ENCODE results near the gene AMN. TPM values are rescaled to one million over a fixed set of nuclear protein-coding genes. Genes with fewer than 3 reads are reported as not detected.

Gene AMN
- total RNA-seq, 1 experiment from 2014 or later, result not detected

GRCh38 chr14:102957222-102957621 is 34.8 kb downstream of the AMN start:
- H3K27ac Mint-ChIP-seq (ENCODE audit: low read depth, unreplicated experiment), result no peak overlapping the region
- intact Hi-C loops (cut with micrococcal nuclease), result no loop called here
- CTCF ChIA-PET, result no interaction called here
- H3K27me3 Mint-ChIP-seq (ENCODE audit: insufficient read depth, unreplicated experiment), result no peaks in the 10 kb centered on the region
- POLR2A ChIA-PET, result interaction anchor here (0.6 kb wide), 1 partner anchor 37 kb away, joined by 3 read pairs; no protein-coding TSS in a partner anchor
- no peaks in the 10 kb centered on the region for H3K4me1 Mint-ChIP-seq (ENCODE audit: insufficient read depth, unreplicated experiment)
- peaks cover 93% of the 10 kb centered on the region for H3K36me3 Mint-ChIP-seq (ENCODE audit: insufficient read depth, unreplicated experiment)
- no peaks in the 10 kb centered on the region for H3K9me3 Mint-ChIP-seq (ENCODE audit: unreplicated experiment)
- no TSS peak for BruUV-seq (replicated peaks)
- no peak overlapping the region for H3K4me3 Mint-ChIP-seq (ENCODE audit: unreplicated experiment)
- DNase-seq (ENCODE audit: unreplicated experiment), result no peak
- no peak for TF ChIP-seq CTCF (IDR thresholded peaks at IDR 0.05; ENCODE audit: unreplicated experiment)

DNA sequence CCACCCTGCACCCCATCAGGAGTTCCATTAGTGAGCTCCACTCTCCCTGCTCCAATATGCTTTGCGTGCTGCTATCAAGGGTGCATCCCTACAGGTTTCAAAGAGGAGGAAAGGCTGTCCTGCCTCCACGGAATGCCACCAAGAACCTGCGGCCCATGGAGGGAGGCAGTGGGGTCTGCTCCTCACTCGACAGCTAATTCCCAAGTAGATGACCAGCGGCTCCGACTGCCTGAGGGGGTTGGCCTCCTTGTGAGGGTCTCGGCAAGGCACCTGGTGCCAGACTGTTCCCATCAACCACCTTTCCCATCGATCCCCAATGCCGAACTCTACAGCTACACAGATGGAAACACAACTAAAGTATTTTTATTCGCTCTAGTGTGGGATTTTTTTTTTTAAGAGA is 36.0 kb downstream of the AMN start:
- ChIA-PET CTCF (interaction anchor here (0.6 kb wide), 1 partner anchor 409 kb away, joined by 3 read pairs; no protein-coding TSS in a partner anchor), POLR2A (no interaction called here)
- BruUV-seq (replicated peaks), result no TSS peak
- H3K9me3 Mint-ChIP-seq (ENCODE audit: unreplicated experiment), result no peaks in the 10 kb centered on the region
- no peak for DNase-seq (ENCODE audit: unreplicated experiment)
- intact Hi-C loops (cut with micrococcal nuclease), result no loop called here
- peaks cover 93% of the 10 kb centered on the region for H3K36me3 Mint-ChIP-seq (ENCODE audit: insufficient read depth, unreplicated experiment)
- no peaks in the 10 kb centered on the region for H3K27me3 Mint-ChIP-seq (ENCODE audit: insufficient read depth, unreplicated experiment)
- H3K4me3 Mint-ChIP-seq (ENCODE audit: unreplicated experiment), result no peak overlapping the region
- H3K4me1 Mint-ChIP-seq (ENCODE audit: insufficient read depth, unreplicated experiment), result no peaks in the 10 kb centered on the region
- no peak for TF ChIP-seq CTCF (IDR thresholded peaks at IDR 0.05; ENCODE audit: unreplicated experiment)
- no peak overlapping the region for H3K27ac Mint-ChIP-seq (ENCODE audit: low read depth, unreplicated experiment)

DNA sequence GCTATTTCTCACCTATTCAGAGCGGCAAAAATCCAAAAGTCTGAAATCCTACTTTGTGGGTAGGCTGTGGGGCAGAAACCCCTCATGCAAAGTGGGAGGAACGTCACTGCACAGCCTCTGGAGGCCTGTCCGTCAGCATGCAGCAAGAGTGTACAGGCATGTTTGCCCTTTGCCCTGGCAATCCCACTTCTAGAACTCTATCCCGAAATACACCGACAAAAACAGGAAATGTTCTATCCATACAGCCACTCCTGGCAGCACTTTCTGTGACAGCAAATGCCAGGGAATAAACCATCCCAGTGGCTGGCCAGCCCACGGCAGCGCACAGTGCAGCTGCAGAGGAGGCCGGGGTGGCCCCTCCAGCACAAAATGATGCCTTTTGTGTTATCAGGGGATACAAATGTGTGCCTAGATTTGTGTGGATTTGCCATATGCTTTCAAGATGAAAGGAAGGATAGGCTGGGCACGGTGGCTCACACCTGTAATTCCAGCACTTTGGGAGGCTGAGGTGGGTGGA is 39.7 kb downstream of the AMN start:
- TF ChIP-seq CTCF (IDR thresholded peaks at IDR 0.05; ENCODE audit: unreplicated experiment), result no peak
- POLR2A ChIA-PET, result no interaction called here
- intact Hi-C loops (cut with micrococcal nuclease), result no loop called here
- no peak for DNase-seq (ENCODE audit: unreplicated experiment)
- Mint-ChIP-seq H3K4me1 (ENCODE audit: insufficient read depth, unreplicated experiment) (no peaks in the 10 kb centered on the region), H3K9me3 (ENCODE audit: unreplicated experiment) (no peaks in the 10 kb centered on the region), H3K27me3 (ENCODE audit: insufficient read depth, unreplicated experiment) (no peaks in the 10 kb centered on the region), H3K4me3 (ENCODE audit: unreplicated experiment) (no peak overlapping the region), H3K36me3 (ENCODE audit: insufficient read depth, unreplicated experiment) (peaks cover 97% of the 10 kb centered on the region), H3K27ac (ENCODE audit: low read depth, unreplicated experiment) (no peak overlapping the region)
- BruUV-seq (replicated peaks), result no TSS peak
- CTCF ChIA-PET, result no interaction called here

DNA sequence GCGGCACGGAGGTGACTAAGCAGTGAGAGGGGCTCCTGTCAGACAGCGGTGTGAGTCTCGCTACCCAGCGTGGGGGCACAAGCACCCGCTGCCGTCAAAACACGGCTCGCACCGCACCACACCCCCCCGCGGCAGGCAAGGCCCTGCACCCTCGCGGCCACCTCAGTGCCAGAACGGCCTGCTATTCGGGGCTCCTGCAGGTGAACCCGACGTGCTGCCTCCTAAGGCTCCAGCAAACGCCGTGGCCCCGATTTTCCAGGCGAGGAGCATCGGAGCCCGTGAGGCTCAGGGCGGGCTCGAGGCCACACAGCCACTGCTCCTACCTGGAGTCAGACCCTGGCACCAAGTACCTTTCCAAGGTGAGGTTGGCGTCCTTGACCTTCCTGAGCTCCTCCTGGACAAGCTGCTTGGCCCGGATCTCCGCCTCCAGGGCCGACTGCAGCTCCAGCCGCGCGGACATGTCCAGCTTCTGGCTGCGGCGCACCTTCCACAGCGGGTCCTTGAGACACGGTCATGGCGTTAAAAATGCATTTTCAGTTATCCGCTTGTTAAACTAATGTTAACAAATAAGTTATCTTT is 41.8 kb downstream of the AMN start:
- Mint-ChIP-seq H3K4me3 (ENCODE audit: unreplicated experiment) (no peak overlapping the region), H3K36me3 (ENCODE audit: insufficient read depth, unreplicated experiment) (peaks cover 97% of the 10 kb centered on the region), H3K4me1 (ENCODE audit: insufficient read depth, unreplicated experiment) (no peaks in the 10 kb centered on the region), H3K27me3 (ENCODE audit: insufficient read depth, unreplicated experiment) (no peaks in the 10 kb centered on the region), H3K9me3 (ENCODE audit: unreplicated experiment) (no peaks in the 10 kb centered on the region), H3K27ac (ENCODE audit: low read depth, unreplicated experiment) (no peak overlapping the region)
- BruUV-seq (replicated peaks), result no TSS peak
- POLR2A ChIA-PET, result no interaction called here
- intact Hi-C loops (cut with micrococcal nuclease), result no loop called here
- no peak for TF ChIP-seq CTCF (IDR thresholded peaks at IDR 0.05; ENCODE audit: unreplicated experiment)
- DNase-seq (ENCODE audit: unreplicated experiment), result no peak
- CTCF ChIA-PET, result interaction anchor here (0.8 kb wide), 1 partner anchor 192 kb away, joined by 6 read pairs; no protein-coding TSS in a partner anchor

Measured in MCF 10A (cell line).